Caco-2 (cell line): Measurements from ENCODE around the gene TMEM273. TPM values are rescaled to one million over a fixed set of nuclear protein-coding genes. Genes with fewer than 3 reads are reported as not detected.

Experiments used
- BruUV-seq: library from RNA; stranded (reverse); fragments of 400-500 nt; replicated peaks from 2 replicates; lab custom pipeline; 2021; lab: Mats Ljungman, UMichigan
- CTCF ChIA-PET: fragments of 300-600 bp; sonication (Branson Sonifier 250); formaldehyde crosslinking; loops from one replicate; lab custom pipeline; 2022; ENCODE audit warnings: antibody characterized with exemption; lab: Charles Lee
- POLR2A ChIA-PET: fragments of 300-600 bp; sonication (Branson Sonifier 250); formaldehyde crosslinking; loops from one replicate; lab custom pipeline; 2022; ENCODE audit warnings: antibody characterized with exemption; lab: Charles Lee
- DNase-seq, 2 experiments: peaks; one replicate each; pipeline versions ENCODE4 v3.0.0 to v3.0.0-alpha.2; 2020 to 2022
- H3K27me3 ChIP-seq: replicated peaks from 2 replicates; pipeline ENCODE4 v1.6.0; 2011; ENCODE audit warnings: low read length; ENCODE audit not compliant: control insufficient read depth, insufficient read depth
- H3K36me3 ChIP-seq: 2 replicates; pipeline ENCODE4 v1.5.1; 2011; ENCODE audit warnings: low read length; ENCODE audit not compliant: control insufficient read depth, insufficient read depth
- H3K4me1 ChIP-seq: fragments of 250-450 bp; sonication (Bioruptor Pico); 2 replicates; pipeline ENCODE4 v1.5.1; 2020; ENCODE audit warnings: mild to moderate bottlenecking
- H3K4me3 ChIP-seq: 2 replicates; pipeline ENCODE4 v1.5.1; 2011; ENCODE audit warnings: low read depth, mild to moderate bottlenecking, control low read depth, low read length
- H3K9me3 ChIP-seq: fragments of 250-450 bp; sonication (Bioruptor Pico); 2 replicates; pipeline ENCODE4 v1.5.1; 2020; ENCODE audit warnings: mild to moderate bottlenecking, moderate library complexity
- H3K27ac Mint-ChIP-seq: one replicate; pipeline ENCODE4 v1.8.0; 2022; ENCODE audit warnings: mixed read lengths; ENCODE audit not compliant: unreplicated experiment
- H3K27me3 Mint-ChIP-seq: one replicate; pipeline ENCODE4 v1.8.0; 2022; ENCODE audit warnings: mixed read lengths; ENCODE audit not compliant: insufficient read depth, unreplicated experiment
- H3K36me3 Mint-ChIP-seq: one replicate; pipeline ENCODE4 v1.8.0; 2022; ENCODE audit warnings: mild to moderate bottlenecking, mixed read lengths; ENCODE audit not compliant: insufficient read depth, unreplicated experiment
- H3K4me1 Mint-ChIP-seq: one replicate; pipeline ENCODE4 v1.8.0; 2022; ENCODE audit warnings: low read depth, mixed read lengths; ENCODE audit not compliant: unreplicated experiment
- H3K4me3 Mint-ChIP-seq: one replicate; pipeline ENCODE4 v1.8.0; 2022; ENCODE audit warnings: mild to moderate bottlenecking, moderate library complexity, mixed read lengths; ENCODE audit not compliant: unreplicated experiment
- H3K9me3 Mint-ChIP-seq: one replicate; pipeline ENCODE4 v1.8.0; 2022; ENCODE audit warnings: mixed read lengths; ENCODE audit not compliant: unreplicated experiment
- intact Hi-C: fragments of 100-400 bp; cut with micrococcal nuclease; formaldehyde crosslinking; loops from one replicate; pipeline ENCODE4 v1.10.0; 2022; ENCODE audit not compliant: unreplicated experiment
- total RNA-seq: library from RNA; stranded (reverse); gene quantifications from 2 replicates; pipeline ENCODE4 v1.2.3, GENCODE V29; 2022
- TF ChIP-seq, protein P1 (sequence below), 2 experiments: fragments of 200-600 bp in 1 of 2; IDR thresholded peaks; 1 replicate in 1 of 2; 2 replicates in 1 of 2; pipeline versions ENCODE4 v1.5.1 to v1.8.0; 2011 to 2022; ENCODE audit warnings: antibody characterized with exemption in 1 of 2, control low read depth in 1 of 2, inconsistent platforms in 1 of 2, low read depth in 1 of 2, low read length in 1 of 2, mild to moderate bottlenecking in 1 of 2, moderate library complexity in 1 of 2; ENCODE audit not compliant: insufficient read depth in 1 of 2, severe bottlenecking in 1 of 2, unreplicated experiment in 1 of 2

The TMEM273 gene
- total RNA-seq, 1 experiment from 2014 or later: not detected

DNA sequence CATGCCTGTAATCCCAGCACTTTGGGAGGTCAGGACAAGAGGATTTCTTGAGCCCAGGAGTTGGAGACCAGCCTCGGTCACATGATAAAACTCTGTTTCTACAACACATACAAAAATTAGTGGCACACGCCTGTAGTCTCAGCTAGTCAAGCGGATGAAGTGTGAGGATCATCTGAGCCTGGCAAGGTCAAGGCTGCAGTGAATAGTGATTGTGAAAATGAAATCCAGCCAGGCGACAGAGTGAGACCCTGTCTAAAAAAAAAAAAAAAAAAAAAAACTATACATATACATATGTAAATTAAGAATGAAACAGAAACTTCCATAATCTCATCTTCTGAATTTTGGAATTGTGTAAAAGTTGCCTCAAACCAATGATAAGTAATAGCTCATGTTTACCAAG lies 36.2 kb downstream of the TMEM273 start:
- Histone ChIP-seq H3K4me3 (no peak overlapping the region), H3K4me1 (no peaks in the 10 kb centered on the region), H3K9me3 (0 out of 2 replicates have a peak, but pooled peaks cover 8% of the 10 kb centered on the region), H3K36me3 (no peaks in the 10 kb centered on the region), H3K27me3 (no peaks in the 10 kb centered on the region; the same call in none of the 2 replicates)
- no peak overlapping the region for H3K27ac Mint-ChIP-seq
- H3K4me3 Mint-ChIP-seq: no peak overlapping the region
- intact Hi-C loops: no loop called here
- H3K4me1 Mint-ChIP-seq: no peaks in the 10 kb centered on the region
- TF ChIP-seq, protein P1, sequence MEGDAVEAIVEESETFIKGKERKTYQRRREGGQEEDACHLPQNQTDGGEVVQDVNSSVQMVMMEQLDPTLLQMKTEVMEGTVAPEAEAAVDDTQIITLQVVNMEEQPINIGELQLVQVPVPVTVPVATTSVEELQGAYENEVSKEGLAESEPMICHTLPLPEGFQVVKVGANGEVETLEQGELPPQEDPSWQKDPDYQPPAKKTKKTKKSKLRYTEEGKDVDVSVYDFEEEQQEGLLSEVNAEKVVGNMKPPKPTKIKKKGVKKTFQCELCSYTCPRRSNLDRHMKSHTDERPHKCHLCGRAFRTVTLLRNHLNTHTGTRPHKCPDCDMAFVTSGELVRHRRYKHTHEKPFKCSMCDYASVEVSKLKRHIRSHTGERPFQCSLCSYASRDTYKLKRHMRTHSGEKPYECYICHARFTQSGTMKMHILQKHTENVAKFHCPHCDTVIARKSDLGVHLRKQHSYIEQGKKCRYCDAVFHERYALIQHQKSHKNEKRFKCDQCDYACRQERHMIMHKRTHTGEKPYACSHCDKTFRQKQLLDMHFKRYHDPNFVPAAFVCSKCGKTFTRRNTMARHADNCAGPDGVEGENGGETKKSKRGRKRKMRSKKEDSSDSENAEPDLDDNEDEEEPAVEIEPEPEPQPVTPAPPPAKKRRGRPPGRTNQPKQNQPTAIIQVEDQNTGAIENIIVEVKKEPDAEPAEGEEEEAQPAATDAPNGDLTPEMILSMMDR (IDR thresholded peaks at IDR 0.05; ENCODE audit: insufficient read depth in 1 of 2, low read depth in 1 of 2, low read length in 1 of 2, severe bottlenecking in 1 of 2, unreplicated experiment in 1 of 2): no peak
- H3K36me3 Mint-ChIP-seq: no peaks in the 10 kb centered on the region
- ChIA-PET CTCF (interaction anchor here (1.2 kb wide), 1 partner anchor 9 kb away, joined by 3 read pairs; no protein-coding TSS in a partner anchor), POLR2A (no interaction called here)
- no peak for DNase-seq
- BruUV-seq: no TSS peak
- H3K27me3 Mint-ChIP-seq: peaks cover 36% of the 10 kb centered on the region
- H3K9me3 Mint-ChIP-seq: no peaks in the 10 kb centered on the region

DNA sequence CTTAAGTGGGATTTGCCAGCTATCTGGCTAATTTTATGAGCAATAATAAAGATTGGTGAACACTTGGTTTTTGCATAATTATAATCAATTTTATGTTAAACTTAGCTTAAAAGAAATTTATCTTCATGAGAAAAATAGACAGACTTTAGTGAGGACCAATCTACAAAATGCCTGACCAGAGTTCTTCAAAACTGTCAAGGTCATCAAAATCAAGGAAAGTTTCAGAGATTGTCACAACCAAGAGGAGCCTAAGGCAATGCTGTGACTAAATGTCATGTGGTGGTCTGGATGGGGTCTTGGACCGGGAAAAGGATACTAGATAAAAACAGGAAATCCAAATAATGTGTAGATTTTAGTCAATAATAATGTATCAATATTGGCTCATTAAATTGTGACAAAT lies 36.7 kb downstream of the TMEM273 start:
- H3K4me3 ChIP-seq: no peak overlapping the region
- H3K36me3 ChIP-seq: no peaks in the 10 kb centered on the region
- Mint-ChIP-seq H3K27me3 (peaks cover 33% of the 10 kb centered on the region), H3K4me3 (no peak overlapping the region), H3K4me1 (no peaks in the 10 kb centered on the region), H3K36me3 (no peaks in the 10 kb centered on the region), H3K9me3 (no peaks in the 10 kb centered on the region), H3K27ac (no peak overlapping the region)
- no peaks in the 10 kb centered on the region; the same call in none of the 2 replicates for H3K27me3 ChIP-seq
- TF ChIP-seq, protein P1 (IDR thresholded peaks at IDR 0.05; ENCODE audit: insufficient read depth in 1 of 2, low read depth in 1 of 2, low read length in 1 of 2, severe bottlenecking in 1 of 2, unreplicated experiment in 1 of 2): no peak
- H3K9me3 ChIP-seq: 0 out of 2 replicates have a peak, but pooled peaks cover 8% of the 10 kb centered on the region
- intact Hi-C loops: no loop called here
- ChIA-PET CTCF (no interaction called here), POLR2A (no interaction called here)
- BruUV-seq: no TSS peak
- DNase-seq: no peak
- H3K4me1 ChIP-seq: no peaks in the 10 kb centered on the region

DNA sequence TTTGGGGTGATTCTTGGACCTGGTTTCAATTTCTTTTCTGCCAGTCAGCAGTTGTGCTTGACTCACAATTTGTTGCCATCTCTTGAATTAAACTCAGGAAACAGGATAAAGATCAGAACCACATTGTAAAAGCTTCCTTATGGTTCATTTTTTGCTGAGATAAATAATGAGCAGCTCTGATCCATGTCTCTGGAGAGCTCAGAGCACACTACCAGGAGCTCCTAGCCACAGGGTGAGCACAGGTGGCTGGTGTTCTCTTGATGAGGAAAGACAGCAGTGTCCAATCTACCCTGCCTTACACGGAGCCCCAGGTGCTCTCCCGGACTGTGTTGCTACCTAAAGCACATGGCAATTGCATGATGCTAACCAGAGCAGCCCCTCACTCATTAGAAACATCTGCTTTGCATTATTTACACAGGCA lies 37.2 kb downstream of the TMEM273 start:
- Mint-ChIP-seq H3K4me1 (no peaks in the 10 kb centered on the region), H3K36me3 (no peaks in the 10 kb centered on the region), H3K27ac (no peak overlapping the region), H3K4me3 (no peak overlapping the region), H3K27me3 (peaks cover 36% of the 10 kb centered on the region), H3K9me3 (no peaks in the 10 kb centered on the region)
- no TSS peak for BruUV-seq
- no peaks in the 10 kb centered on the region for H3K36me3 ChIP-seq
- CTCF ChIA-PET: no interaction called here
- H3K9me3 ChIP-seq: 0 out of 2 replicates have a peak, but pooled peaks cover 8% of the 10 kb centered on the region
- TF ChIP-seq, protein P1 (IDR thresholded peaks at IDR 0.05; ENCODE audit: insufficient read depth in 1 of 2, low read depth in 1 of 2, low read length in 1 of 2, severe bottlenecking in 1 of 2, unreplicated experiment in 1 of 2): no peak
- no peak for DNase-seq
- no peaks in the 10 kb centered on the region for H3K4me1 ChIP-seq
- H3K4me3 ChIP-seq: no peak overlapping the region
- POLR2A ChIA-PET: no interaction called here
- H3K27me3 ChIP-seq: no peaks in the 10 kb centered on the region; the same call in none of the 2 replicates
- intact Hi-C loops: no loop called here
